Suprapubic skin (tissue), 3 donors: ENCODE data around the gene IFNLR1.

Experiments used
- POLR2AphosphoS5 ChIP-seq, 3 donors: sonication (generic); formaldehyde crosslinking; IDR thresholded peaks; one replicate each; pipeline ENCODE4 v1.6.1; 2017; ENCODE audit warnings: antibody characterized with exemption in 3 of 3
- TF ChIP-seq, protein P1 (sequence below), 2 donors: fragments of 200-600 bp in 1 of 2; fragments of 450-650 bp in 1 of 2; sonication (generic) in 1 of 2; IDR thresholded peaks; one replicate each; pipeline ENCODE4 v1.5.1; 2016 to 2019; ENCODE audit warnings: antibody characterized with exemption in 2 of 2, mild to moderate bottlenecking in 1 of 2, moderate library complexity in 1 of 2

DNA sequence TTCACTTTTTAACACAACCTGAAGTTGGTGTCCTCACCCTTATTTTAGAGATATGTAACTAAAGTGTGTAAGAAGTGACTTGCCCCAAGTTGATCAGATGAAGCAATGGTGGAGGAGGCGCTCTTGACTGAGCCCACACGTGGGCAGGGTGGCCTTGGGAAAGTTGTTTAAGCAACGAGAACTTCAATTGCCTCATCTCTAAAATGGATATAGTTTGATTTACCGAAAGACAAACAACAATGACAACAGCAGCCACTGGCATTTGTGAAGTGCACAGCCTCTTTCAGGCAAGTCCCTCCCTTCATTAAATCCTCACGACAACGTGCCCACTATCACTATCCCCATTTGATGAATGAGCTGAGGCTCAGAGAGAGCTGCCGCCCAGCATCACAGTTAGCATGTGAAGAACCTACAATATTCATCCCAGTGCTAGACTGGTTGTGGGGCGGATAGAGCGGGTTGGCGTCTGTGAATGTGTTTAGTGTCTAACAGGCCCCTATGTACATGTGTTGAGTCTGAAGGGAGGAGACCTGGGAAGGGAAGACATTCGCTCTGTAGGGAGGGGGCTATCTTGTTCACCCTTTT, 47.2 kb downstream of the IFNLR1 start:
- TF ChIP-seq, protein P1, sequence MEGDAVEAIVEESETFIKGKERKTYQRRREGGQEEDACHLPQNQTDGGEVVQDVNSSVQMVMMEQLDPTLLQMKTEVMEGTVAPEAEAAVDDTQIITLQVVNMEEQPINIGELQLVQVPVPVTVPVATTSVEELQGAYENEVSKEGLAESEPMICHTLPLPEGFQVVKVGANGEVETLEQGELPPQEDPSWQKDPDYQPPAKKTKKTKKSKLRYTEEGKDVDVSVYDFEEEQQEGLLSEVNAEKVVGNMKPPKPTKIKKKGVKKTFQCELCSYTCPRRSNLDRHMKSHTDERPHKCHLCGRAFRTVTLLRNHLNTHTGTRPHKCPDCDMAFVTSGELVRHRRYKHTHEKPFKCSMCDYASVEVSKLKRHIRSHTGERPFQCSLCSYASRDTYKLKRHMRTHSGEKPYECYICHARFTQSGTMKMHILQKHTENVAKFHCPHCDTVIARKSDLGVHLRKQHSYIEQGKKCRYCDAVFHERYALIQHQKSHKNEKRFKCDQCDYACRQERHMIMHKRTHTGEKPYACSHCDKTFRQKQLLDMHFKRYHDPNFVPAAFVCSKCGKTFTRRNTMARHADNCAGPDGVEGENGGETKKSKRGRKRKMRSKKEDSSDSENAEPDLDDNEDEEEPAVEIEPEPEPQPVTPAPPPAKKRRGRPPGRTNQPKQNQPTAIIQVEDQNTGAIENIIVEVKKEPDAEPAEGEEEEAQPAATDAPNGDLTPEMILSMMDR (IDR thresholded peaks at IDR 0.05), result no peak
- no peak for TF ChIP-seq POLR2AphosphoS5 (IDR thresholded peaks at IDR 0.05)
